Stimulated activated CD4-positive, alpha-beta T cell treated with anti-CD3 and anti-CD28 coated beads, TNF-alpha, amount 100 ng/mL, for 4 hours (primary cell): ENCODE results near the gene ATXN1.
"Not testable (repeated sequence)": the region's sequence is repeated elsewhere in the genome, so short reads cannot be mapped to it uniquely, and the experiment has no call there.

ENCODE experiments used
- DNase-seq, 3 experiments: peaks; one replicate each; pipeline ENCODE4 v3.0.0-alpha.2; 2020; ENCODE audit warnings: low read depth in 3 of 3

Gene ATXN1

GRCh38 chr6:16720861-16721260 lies 40.4 kb downstream of the ATXN1 start:
- no peak for DNase-seq

DNA sequence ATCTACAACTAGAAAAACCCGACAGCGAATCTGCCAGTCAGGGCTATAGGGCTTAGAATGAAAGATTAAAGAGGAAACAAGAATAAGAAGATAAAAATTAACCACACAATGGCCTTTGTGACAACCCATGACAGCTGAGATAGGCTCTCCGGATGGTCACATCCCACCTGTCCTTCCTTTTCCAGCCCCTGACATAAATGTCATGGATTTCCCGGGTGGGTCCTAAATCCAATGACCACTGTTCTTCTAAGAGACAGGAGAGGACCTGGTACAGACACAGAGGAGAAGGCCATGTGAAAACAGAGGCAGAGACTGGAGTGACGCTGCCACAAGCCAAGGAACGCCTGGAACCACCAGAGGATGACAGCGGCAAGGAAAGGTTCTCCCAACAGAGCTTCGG lies 41.8 kb downstream of the ATXN1 start:
- no peak for DNase-seq

- no peak for DNase-seq
Measured at GRCh38 chr6:16718356-16718755, 42.9 kb downstream of the ATXN1 start.

GRCh38 chr6:16717275-16717942 lies 43.9 kb downstream of the ATXN1 start:
- DNase-seq: no peak

GRCh38 chr6:16716321-16716858 lies 44.9 kb downstream of the ATXN1 start:
- no peak for DNase-seq

GRCh38 chr6:16713597-16713996 lies 47.7 kb downstream of the ATXN1 start:
- no peak for DNase-seq

GRCh38 chr6:16712931-16713484 lies 48.3 kb downstream of the ATXN1 start:
- peak in 1 of 3 experiments; percentile 13 for DNase-seq

DNA sequence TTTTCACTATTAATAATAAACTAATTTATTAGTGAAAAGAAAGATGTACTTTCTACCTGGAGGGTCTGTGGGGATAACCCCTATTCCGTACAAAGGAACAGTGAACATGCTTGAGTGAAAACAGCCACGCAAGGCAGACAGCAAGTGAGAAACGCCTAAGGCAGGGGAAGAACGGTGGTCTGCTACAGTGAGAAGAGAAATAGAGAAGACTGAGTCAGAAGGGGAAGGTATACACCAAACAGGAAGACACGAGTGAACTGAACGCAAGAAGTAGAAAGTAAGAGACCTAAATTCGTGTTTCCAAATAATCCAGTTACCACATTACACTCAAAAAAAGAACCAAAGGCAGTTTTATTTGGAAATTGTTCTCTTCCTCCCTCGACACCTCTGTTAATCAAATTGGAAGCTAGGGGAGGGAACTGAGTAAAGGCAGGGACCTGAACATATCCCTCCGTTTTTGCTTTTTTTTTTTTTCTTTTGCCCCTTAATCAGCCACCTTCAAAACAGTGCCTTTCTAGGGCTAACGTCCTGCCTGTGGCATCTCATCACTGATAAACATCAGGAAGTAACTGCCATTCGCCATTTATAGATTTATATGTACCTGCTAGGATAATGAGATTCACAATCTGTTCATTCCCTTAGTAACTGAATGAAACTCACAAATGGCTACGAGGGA lies 48.9 kb downstream of the ATXN1 start:
- no peak for DNase-seq

DNA sequence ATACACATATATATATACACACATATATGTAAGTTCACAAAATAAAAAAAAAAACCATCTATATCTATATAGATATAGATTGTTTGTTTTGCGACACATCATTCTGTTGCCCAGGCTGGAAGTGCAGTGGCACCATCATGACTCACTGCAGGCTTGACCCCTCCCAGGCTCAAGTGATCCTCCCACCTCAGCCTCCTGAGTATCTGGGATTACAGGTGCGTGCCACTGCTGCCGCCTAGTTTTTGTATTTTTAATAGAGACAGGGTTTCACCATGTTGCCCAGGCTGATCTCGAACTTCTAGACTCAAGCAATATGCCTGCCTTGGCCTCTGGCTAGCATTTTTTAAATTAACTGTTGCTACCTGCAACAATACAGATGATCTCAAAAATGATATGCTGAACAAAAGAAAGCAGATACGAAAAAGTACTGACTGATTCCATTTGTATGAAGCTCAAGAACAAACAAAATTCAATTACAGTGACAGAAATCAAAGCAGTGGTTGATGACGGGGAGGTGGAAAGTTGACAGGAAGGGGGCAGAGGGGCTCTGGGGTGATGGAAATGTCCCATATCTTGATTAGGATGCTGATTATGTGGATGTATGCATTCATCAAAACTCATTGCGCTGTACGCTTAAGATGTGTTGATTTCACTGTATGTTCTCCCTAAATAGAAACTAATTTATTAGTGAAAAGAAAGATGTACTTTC lies 49.6 kb downstream of the ATXN1 start:
- peak in 1 of 3 experiments; percentile 37 for DNase-seq

DNA sequence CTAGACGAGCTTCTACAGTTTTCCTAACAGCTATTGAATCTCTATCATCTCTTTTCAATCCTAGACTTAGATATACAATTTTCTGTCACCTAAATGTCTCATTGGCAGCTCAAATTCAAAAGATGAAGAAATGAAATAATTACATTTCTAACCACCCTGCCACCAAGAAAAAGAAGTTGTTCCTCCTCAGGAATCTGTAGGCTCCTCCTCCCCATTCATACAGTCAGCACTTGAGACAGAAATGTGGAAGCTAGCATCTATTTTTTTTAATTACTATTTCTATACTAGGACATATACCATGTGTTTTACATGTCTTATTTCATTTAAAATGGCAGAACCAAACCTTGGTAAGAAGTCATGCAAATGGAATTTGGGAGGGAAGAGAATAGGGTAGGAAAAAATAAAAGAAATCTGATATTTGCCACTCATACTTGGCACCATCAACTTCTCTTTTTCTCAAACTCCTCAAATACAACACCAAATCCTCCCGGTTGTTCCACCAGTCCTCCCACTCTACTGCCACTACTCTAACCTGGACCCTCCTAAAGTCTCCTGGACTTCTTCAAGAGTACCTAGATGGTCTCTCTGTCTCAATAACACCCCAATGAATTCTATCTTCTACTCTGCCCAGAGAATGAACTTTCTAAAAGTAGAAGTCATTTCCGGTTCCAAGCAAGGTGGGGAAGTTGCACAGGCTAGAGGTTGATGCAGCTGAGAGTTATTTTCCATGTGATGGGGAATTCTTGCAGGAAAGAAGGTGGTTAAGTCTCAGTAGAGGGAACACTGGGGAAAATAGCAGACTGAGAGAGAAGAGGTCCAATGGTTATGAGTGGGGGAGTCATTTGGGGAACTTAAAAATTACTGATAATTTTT lies 54.1 kb downstream of the ATXN1 start:
- DNase-seq: no peak

- DNase-seq: not testable (repeated sequence)
Measured at GRCh38 chr6:16706491-16706890, 54.8 kb downstream of the ATXN1 start.

- DNase-seq: no peak
Measured at GRCh38 chr6:16706029-16706428, 55.2 kb downstream of the ATXN1 start.

DNA sequence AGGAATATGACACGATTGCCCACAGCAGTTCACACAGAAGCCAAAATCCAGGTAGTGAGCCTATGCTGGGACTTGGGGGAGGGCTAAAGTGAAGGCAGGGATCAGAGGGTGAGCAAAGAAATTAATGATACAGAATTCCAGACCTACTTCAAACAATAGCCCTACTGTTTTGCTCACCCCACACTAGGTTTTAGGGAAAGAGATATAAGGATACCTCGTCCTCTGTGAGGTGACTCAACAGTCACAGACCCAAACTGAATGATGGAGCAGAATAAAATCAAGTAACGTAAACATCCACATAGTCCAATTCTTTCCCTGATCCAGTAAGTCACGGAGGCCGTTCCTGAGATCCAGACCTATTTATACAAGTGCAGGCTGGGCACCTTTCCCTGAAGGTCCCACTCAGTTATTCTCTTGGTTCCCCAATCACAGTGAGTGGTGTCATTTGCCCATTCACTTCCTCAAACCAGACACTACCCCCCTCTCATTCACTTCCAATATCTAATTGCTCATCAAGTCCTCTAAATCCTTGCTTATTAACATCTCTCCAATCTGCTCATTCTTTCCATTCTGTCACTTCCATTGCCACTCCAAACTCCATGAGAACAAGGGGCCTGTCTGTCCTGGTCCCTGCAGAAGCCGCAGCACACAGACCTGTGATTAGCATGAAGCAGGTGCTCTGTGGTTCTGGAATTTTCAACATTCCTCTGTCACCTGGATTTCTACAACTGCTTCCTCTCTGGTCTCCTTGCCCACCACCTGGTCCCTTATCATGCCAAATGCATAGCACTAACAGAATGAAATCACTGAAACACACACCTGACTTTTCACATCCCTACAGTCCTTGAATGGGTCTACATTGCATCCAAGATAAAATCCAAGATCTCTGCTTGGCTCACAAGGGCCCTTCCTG lies 55.9 kb downstream of the ATXN1 start:
- DNase-seq: no peak

DNA sequence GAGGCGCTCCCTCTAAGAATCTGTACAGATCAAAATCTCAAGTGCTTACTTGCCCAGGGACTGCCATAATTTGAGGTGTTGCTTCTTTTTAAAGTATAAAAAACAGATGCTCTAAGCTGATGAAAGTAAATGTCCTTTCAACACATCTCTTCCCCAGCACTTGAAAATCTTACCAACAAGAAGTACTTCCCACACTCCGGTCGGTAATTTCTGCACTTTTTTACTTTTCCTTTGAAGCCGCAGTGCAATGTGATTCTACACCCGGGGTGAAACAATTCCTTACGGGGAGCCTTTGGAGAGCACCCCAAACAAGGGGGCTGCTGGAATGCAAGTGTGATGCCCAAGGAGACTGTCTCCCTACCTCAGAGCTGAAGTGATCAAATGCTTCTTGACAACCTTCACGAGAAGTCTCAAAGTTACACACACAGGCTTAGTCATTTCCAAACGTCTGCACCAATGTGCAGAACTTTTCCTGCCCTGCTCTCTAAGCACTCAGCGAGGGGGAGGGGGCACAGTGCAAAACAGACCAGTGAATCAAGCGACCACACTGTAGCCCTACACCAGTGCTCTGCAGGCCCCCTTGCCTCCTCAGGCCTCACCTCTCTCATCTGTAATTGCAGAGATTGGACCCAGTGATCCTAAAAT lies 56.7 kb downstream of the ATXN1 start:
- DNase-seq: no peak

DNA sequence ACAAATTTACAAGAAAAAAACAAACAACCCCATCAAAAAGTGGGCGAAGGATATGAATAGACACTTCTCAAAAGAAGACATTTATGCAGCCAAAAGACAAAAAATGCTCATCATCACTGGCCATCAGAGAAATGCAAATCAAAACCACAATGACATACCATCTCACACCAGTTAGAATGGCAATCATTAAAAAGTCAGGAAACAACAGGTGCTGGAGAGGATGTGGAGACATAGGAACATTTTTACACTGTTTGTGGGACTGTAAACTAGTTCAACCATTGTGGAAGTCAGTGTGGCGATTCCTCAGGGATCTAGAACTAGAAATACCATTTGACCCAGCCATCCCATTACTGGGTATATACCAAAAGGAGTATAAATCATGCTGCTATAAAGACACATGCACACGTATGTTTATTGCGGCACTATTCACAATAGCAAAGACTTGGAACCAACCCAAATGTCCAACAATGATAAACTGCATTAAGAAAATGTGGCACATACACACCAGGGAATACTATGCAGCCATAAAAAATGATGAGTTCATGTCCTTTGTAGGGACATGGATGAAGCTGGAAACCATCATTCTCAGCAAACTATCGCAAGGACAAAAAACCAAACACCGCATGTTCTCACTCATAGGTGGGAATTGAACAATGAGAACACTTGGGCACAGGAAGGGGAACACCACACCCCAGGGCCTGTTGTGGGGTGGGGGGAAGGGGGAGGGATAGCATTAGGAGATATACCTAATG lies 58.5 kb downstream of the ATXN1 start:
- not testable (repeated sequence) for DNase-seq

DNA sequence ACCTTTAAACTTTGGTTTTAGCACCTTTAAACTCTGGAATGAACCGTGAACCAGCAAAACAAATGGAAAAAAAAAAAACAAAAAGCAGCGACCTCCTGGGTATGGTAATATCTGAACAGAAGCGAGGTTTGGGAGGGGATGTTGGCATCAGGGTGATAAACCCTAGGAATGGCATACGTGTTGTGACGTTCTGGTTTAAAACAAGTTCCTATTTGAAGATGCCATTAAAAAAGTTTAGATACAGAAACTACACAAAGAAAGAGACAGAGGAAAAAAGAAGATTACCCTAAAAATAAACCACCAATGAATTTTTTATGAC lies 60.4 kb downstream of the ATXN1 start:
- no peak for DNase-seq

DNA sequence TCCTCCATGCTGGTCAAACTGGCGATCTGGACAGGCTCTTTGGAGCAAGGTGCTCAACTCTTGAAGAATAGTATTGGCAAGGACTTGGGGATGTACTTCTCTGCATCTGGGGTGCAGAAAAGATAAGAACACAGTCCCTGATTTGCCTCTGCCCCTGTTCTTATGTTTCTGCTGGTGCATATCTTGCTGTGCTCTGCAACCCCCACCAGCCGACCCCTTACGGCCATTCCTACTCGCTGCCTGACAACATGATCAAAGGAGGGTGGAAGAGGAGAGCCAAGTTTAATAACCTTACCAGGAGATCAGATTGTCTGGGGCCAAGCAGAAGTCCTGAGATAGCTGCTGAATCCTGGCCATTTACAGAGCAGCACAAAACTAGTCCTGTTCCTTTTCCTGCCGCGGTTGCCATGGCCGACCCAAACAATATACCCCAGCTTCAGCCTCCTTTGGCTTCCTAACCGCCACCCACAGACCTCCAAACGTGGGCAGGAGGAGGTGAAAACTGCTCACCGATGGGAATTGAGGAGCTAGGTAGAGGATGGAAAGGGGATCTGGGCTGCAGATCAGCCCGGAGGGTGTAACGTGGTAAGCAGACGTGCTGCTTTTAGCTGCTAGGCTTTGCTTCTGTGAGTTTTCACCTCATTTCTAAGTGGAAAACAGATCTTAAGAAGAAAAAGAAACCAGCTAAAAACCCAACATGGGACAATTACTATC lies 60.9 kb downstream of the ATXN1 start:
- DNase-seq: no peak

GRCh38 chr6:16698997-16699868 lies 62.0 kb downstream of the ATXN1 start:
- DNase-seq: no peak
